GM23338 (cell line): ENCODE measurements around the gene MAP4. TPM values are rescaled to one million over a fixed set of nuclear protein-coding genes. Genes with fewer than 3 reads are reported as not detected.

Experiments
- ATAC-seq: fragments of 200-7000 bp; cut with Tn5 transposase; 3 replicates; pipeline ENCODE4 v1.9.1; 2020
- DNase-seq: peaks from one replicate; pipeline ENCODE4 v3.0.0-alpha.2; 2015; ENCODE audit warnings: low spot score
- H2AFZ ChIP-seq: fragments of 200-600 bp; sonication (generic); 2 replicates; pipeline ENCODE4 v1.8.0; 2016; ENCODE audit warnings: antibody characterized with exemption, mild to moderate bottlenecking, moderate library complexity
- H3F3A ChIP-seq: fragments of 200-600 bp; sonication (generic); replicated peaks from 2 replicates; pipeline ENCODE4 v1.8.0; 2017; ENCODE audit warnings: antibody characterized with exemption, mixed run types, low read depth
- H3K27ac ChIP-seq: fragments of 200-600 bp; sonication (generic); 2 replicates; pipeline ENCODE4 v1.6.1; 2016; ENCODE audit warnings: low read depth
- H3K27me3 ChIP-seq: fragments of 200-600 bp; sonication (generic); 2 replicates; pipeline ENCODE4 v1.8.0; 2016; ENCODE audit warnings: mild to moderate bottlenecking, mixed run types, moderate library complexity; ENCODE audit not compliant: insufficient read depth
- H3K36me3 ChIP-seq: fragments of 200-600 bp; sonication (generic); 2 replicates; pipeline ENCODE4 v1.8.0; 2016; ENCODE audit warnings: mild to moderate bottlenecking; ENCODE audit not compliant: insufficient read depth
- H3K4me1 ChIP-seq: fragments of 200-600 bp; sonication (generic); 2 replicates; pipeline ENCODE4 v1.8.0; 2016; ENCODE audit warnings: mild to moderate bottlenecking, moderate library complexity; ENCODE audit not compliant: insufficient read depth
- H3K4me2 ChIP-seq: fragments of 200-600 bp; sonication (generic); 2 replicates; pipeline ENCODE4 v1.7.1; 2017; ENCODE audit warnings: mixed run types
- H3K4me3 ChIP-seq: fragments of 200-600 bp; sonication (generic); 2 replicates; pipeline ENCODE4 v1.6.1; 2016; ENCODE audit warnings: mixed run types
- H3K79me2 ChIP-seq: fragments of 200-600 bp; sonication (generic); replicated peaks from 2 replicates; pipeline ENCODE4 v1.8.0; 2017; ENCODE audit warnings: mild to moderate bottlenecking; ENCODE audit not compliant: insufficient read depth
- H3K9me2 ChIP-seq: fragments of 200-600 bp; sonication (generic); 2 replicates; pipeline ENCODE4 v1.8.0; 2017; ENCODE audit not compliant: insufficient read depth
- H4K20me1 ChIP-seq: fragments of 200-600 bp; sonication (generic); replicated peaks from 2 replicates; pipeline ENCODE4 v1.8.0; 2017; ENCODE audit warnings: mild to moderate bottlenecking; ENCODE audit not compliant: insufficient read depth
- H3K27ac Mint-ChIP-seq: 2 replicates; pipeline ENCODE4 v1.8.0; 2020; ENCODE audit warnings: inconsistent platforms, mild to moderate bottlenecking, moderate library complexity, mixed read lengths
- H3K27me3 Mint-ChIP-seq: 3 replicates; pipeline ENCODE4 v1.8.0; 2022; ENCODE audit warnings: low read depth, mild to moderate bottlenecking, moderate library complexity, mixed read lengths, inconsistent platforms; ENCODE audit not compliant: insufficient read depth, poor library complexity
- H3K36me3 Mint-ChIP-seq: 3 replicates; pipeline ENCODE4 v1.8.0; 2021; ENCODE audit warnings: low read depth, mild to moderate bottlenecking, inconsistent platforms, moderate library complexity, mixed read lengths
- H3K4me1 Mint-ChIP-seq: 3 replicates; pipeline ENCODE4 v1.8.0; 2020; ENCODE audit warnings: mild to moderate bottlenecking, inconsistent platforms, mixed read lengths
- H3K4me3 Mint-ChIP-seq: 3 replicates; pipeline ENCODE4 v1.8.0; 2021; ENCODE audit warnings: moderate library complexity, mild to moderate bottlenecking, inconsistent platforms, mixed read lengths
- H3K9me3 Mint-ChIP-seq: 3 replicates; pipeline ENCODE4 v1.8.0; 2020; ENCODE audit warnings: moderate library complexity, mild to moderate bottlenecking, inconsistent platforms, mixed read lengths
- CREB1 ChIP-seq: fragments of 250-450 bp; sonication (Bioruptor Pico); IDR thresholded peaks from 2 replicates; pipeline ENCODE4 v1.5.0; 2020; ENCODE audit warnings: low read depth, mild to moderate bottlenecking, moderate library complexity
- CTCF ChIP-seq, 2 experiments: fragments of 200-600 bp in 1 of 2; sonication (generic) in 1 of 2; conservative IDR thresholded peaks; 2 replicates each; pipeline versions ENCODE4 v1.5.1 to v1.6.1; 2016 to 2017; ENCODE audit warnings: antibody characterized with exemption in 2 of 2, low read depth in 2 of 2, mild to moderate bottlenecking in 2 of 2, moderate library complexity in 1 of 2
- ETS1 ChIP-seq: IDR thresholded peaks from 2 replicates; pipeline ENCODE4 v1.6.1; 2016; ENCODE audit warnings: antibody characterized with exemption
- EZH2 ChIP-seq: fragments of 200-600 bp; sonication (generic); IDR thresholded peaks from one replicate; pipeline ENCODE4 v1.8.0; 2017; ENCODE audit warnings: antibody characterized with exemption, mild to moderate bottlenecking, low read depth; ENCODE audit not compliant: unreplicated experiment
- EZH2phosphoT487 ChIP-seq: fragments of 200-600 bp; sonication (generic); IDR thresholded peaks from one replicate; pipeline ENCODE4 v1.8.1; 2018; ENCODE audit warnings: antibody characterized with exemption; ENCODE audit not compliant: unreplicated experiment
- JUNB ChIP-seq: IDR thresholded peaks from one replicate; pipeline ENCODE4 v1.6.1; 2016; ENCODE audit warnings: antibody characterized with exemption; ENCODE audit not compliant: unreplicated experiment
- NANOG ChIP-seq: IDR thresholded peaks from 2 replicates; pipeline ENCODE4 v1.6.1; 2016; ENCODE audit warnings: antibody characterized with exemption, borderline replicate concordance
- POLR2AphosphoS5 ChIP-seq: IDR thresholded peaks from 2 replicates; pipeline ENCODE4 v1.6.1; 2016; ENCODE audit warnings: antibody characterized with exemption, low read depth
- REST ChIP-seq: IDR thresholded peaks from one replicate; pipeline ENCODE4 v1.6.1; 2018; ENCODE audit warnings: antibody characterized with exemption; ENCODE audit not compliant: unreplicated experiment
- STAT1 ChIP-seq: IDR thresholded peaks from one replicate; pipeline ENCODE4 v1.6.1; 2016; ENCODE audit warnings: antibody characterized with exemption; ENCODE audit not compliant: unreplicated experiment
- ZNF114 ChIP-seq: fragments of 250-450 bp; sonication (Bioruptor Pico); IDR thresholded peaks from 2 replicates; pipeline ENCODE4 v1.5.0; 2020; ENCODE audit warnings: mild to moderate bottlenecking, moderate library complexity
- ZNF331 ChIP-seq: fragments of 250-450 bp; sonication (Bioruptor Pico); IDR thresholded peaks from 2 replicates; pipeline ENCODE4 v1.5.0; 2020; ENCODE audit warnings: low read depth, mild to moderate bottlenecking, moderate library complexity
- ZNF462 ChIP-seq: fragments of 250-450 bp; sonication (Bioruptor Pico); IDR thresholded peaks from 2 replicates; pipeline ENCODE4 v1.5.0; 2020; ENCODE audit warnings: mild to moderate bottlenecking, moderate library complexity
- polyA plus RNA-seq: library from polyadenylated mRNA; unstranded; fragments of >200 nt; fragmentation: Nextera tagmentation; extraction: Ambion mirVana; gene quantifications from 2 replicates; pipeline ENCODE4 v1.2.1, GENCODE V29; 2016
- total RNA-seq: library from RNA; depleted of rRNA; stranded (reverse); fragments of >200 nt; shearing (Covaris generic); gene quantifications from 2 replicates; pipeline ENCODE4 v1.2.3, GENCODE V29; 2014

MAP4 gene
- total and polyA plus RNA-seq, 2 experiments from 2014 or later: 103 to 113 TPM

- H3K27ac Mint-ChIP-seq: no peak overlapping the region
- DNase-seq: no peak
- H3K79me2 ChIP-seq: peaks cover 13% of the 10 kb centered on the region
Observed at GRCh38 chr3:47978386-47978785, 37.8 kb downstream of the MAP4 start.

More at GRCh38 chr3:47978386-47978785, 37.8 kb downstream of the MAP4 start:
- H3K27me3 Mint-ChIP-seq: peaks cover 3% of the 10 kb centered on the region
- H3K4me3 ChIP-seq: no peak overlapping the region
- H3K36me3 ChIP-seq: no peaks in the 10 kb centered on the region
- no peak for TF ChIP-seq CTCF (conservative IDR thresholded peaks at IDR 0.05; ENCODE audit: low read depth in 2 of 2)
- no peak for TF ChIP-seq CREB1
- no peak for TF ChIP-seq REST
- TF ChIP-seq EZH2: no peak
- no peak for TF ChIP-seq ETS1
- no peak for TF ChIP-seq ZNF331 (CRISPR knock-in tag)
- no peak for TF ChIP-seq POLR2AphosphoS5
- no peak for TF ChIP-seq JUNB
- no peak for TF ChIP-seq EZH2phosphoT487
- no peak for TF ChIP-seq ZNF114 (CRISPR knock-in tag)
- TF ChIP-seq NANOG: no peak
- no peak for TF ChIP-seq ZNF462
- no peak for TF ChIP-seq STAT1
- peaks cover 5% of the 10 kb centered on the region; the same call in 1 of the 2 replicates for H4K20me1 ChIP-seq
- no peaks in the 10 kb centered on the region for H3K27me3 ChIP-seq
- H3K4me1 Mint-ChIP-seq: no peaks in the 10 kb centered on the region
- H3K9me2 ChIP-seq: no peaks in the 10 kb centered on the region
- H3K4me2 ChIP-seq: no peak overlapping the region
- no peak overlapping the region for H3K27ac ChIP-seq
- no peak for ATAC-seq
- H3K36me3 Mint-ChIP-seq: no peaks in the 10 kb centered on the region; the same call in 2 of the 3 replicates
- H3K9me3 Mint-ChIP-seq: no peaks in the 10 kb centered on the region
- no peak overlapping the region for H2AFZ ChIP-seq
- no peak overlapping the region for H3K4me3 Mint-ChIP-seq
- H3K4me1 ChIP-seq: no peaks in the 10 kb centered on the region
- H3F3A ChIP-seq: no peaks in the 10 kb centered on the region
